Activated T-cell treated with anti-CD3 and anti-CD28 coated beads, Interleukin-2, amount 50 U/mL, for 4 hours (primary cell): ENCODE results near the gene MAD1L1. TPM values are rescaled to one million over a fixed set of nuclear protein-coding genes. Genes with fewer than 3 reads are reported as not detected.
A peak's percentile ranks its signal among the peaks of the same experiment; 100 is the strongest.

Experiments used
- ATAC-seq, 2 donors: fragments of 200-7000 bp; cut with Tn5 transposase; one replicate each; pipeline ENCODE4 v1.10.0; 2021
- DNase-seq: peaks from one replicate; pipeline ENCODE4 v3.0.0-alpha.2; 2020
- H3K27me3 Mint-ChIP-seq: one replicate; pipeline ENCODE4 v1.8.0; 2021; ENCODE audit warnings: low read depth, mixed read lengths
- H3K36me3 Mint-ChIP-seq: one replicate; pipeline ENCODE4 v1.8.0; 2022; ENCODE audit warnings: mixed read lengths; ENCODE audit not compliant: insufficient read depth
- H3K4me1 Mint-ChIP-seq: one replicate; pipeline ENCODE4 v1.8.0; 2021; ENCODE audit warnings: low read depth, mixed read lengths
- H3K4me3 Mint-ChIP-seq: one replicate; pipeline ENCODE4 v1.8.0; 2021; ENCODE audit warnings: mild to moderate bottlenecking, moderate library complexity, mixed read lengths
- H3K9me3 Mint-ChIP-seq: one replicate; pipeline ENCODE4 v1.8.0; 2021; ENCODE audit warnings: mixed read lengths
- total RNA-seq, 3 donors: library from RNA; stranded (reverse); gene quantifications; one replicate each; pipeline ENCODE4 v1.2.1, GENCODE V29; 2021

Gene MAD1L1
- total RNA-seq, 3 donors from 2014 or later, result 55.8 to 59.4 (median 57.9) TPM

GRCh38 chr7:2253525-2254244 lies 20.9 kb upstream of the MAD1L1 start:
- Mint-ChIP-seq H3K9me3 (no peaks in the 10 kb centered on the region), H3K4me1 (peaks cover 15% of the 10 kb centered on the region), H3K36me3 (peaks cover 6% of the 10 kb centered on the region), H3K27me3 (no peaks in the 10 kb centered on the region), H3K4me3 (no peak overlapping the region)
- DNase-seq, result no peak
- ATAC-seq, result no peak

DNA sequence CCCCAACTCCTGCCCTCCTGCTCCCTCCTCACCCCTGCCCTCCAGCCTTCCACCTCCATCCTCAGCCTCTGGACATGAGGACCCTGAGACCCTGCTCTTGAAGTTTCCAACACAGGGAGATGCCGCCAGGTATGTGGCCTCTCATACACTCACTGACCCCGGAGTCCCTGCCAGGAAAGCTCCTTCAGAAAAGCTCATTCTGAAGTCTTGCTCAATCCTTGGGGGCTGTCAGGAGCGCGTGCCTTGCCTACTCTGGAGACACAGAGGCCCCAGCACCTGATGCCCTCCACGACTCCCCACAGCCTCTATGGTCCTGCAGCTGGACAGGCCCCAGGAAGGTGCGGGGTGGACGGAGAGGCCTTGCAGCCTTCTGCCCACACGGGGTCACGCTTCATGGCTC lies 20.3 kb upstream of the MAD1L1 start:
- no peaks in the 10 kb centered on the region for H3K9me3 Mint-ChIP-seq
- no peak for ATAC-seq

GRCh38 chr7:2251841-2252771 lies 19.4 kb upstream of the MAD1L1 start:
- no peak overlapping the region for H3K4me3 Mint-ChIP-seq
- H3K36me3 Mint-ChIP-seq, result peaks cover 3% of the 10 kb centered on the region
- no peaks in the 10 kb centered on the region for H3K9me3 Mint-ChIP-seq
- DNase-seq (no peak), ATAC-seq (no peak)
- H3K4me1 Mint-ChIP-seq, result peaks cover 22% of the 10 kb centered on the region
- H3K27me3 Mint-ChIP-seq, result no peaks in the 10 kb centered on the region

More for the DNA sequence above, 20.3 kb upstream of the MAD1L1 start:
- Mint-ChIP-seq H3K27me3 (no peaks in the 10 kb centered on the region), H3K36me3 (peaks cover 6% of the 10 kb centered on the region), H3K4me1 (peaks cover 20% of the 10 kb centered on the region), H3K4me3 (no peak overlapping the region)
- DNase-seq, result no peak

DNA sequence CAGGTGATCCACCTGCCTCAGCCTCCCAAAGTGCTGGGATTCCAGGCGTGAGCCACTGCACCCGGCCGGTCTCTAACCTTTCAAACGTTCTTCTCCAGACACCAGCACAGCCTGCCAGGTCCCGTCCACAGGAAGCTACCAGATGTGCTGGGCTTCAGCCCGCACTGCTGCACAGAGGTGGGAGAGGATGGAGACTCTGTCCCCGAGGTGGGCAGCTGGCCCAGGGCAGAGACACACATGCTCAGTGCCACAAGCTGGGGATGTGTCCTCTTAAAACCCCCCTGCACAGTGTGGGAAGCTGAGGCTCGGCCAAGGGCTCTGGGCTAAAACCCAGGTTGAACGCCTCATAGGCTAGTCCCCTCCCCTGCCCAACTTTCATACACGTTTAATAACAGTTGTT lies 18.6 kb upstream of the MAD1L1 start:
- no peak for DNase-seq
- no peaks in the 10 kb centered on the region for H3K27me3 Mint-ChIP-seq

GRCh38 chr7:2249744-2250323 lies 17.1 kb upstream of the MAD1L1 start:
- Mint-ChIP-seq H3K4me3 (no peak overlapping the region), H3K27me3 (no peaks in the 10 kb centered on the region), H3K4me1 (peaks cover 24% of the 10 kb centered on the region), H3K36me3 (peaks cover 3% of the 10 kb centered on the region), H3K9me3 (no peaks in the 10 kb centered on the region)
- DNase-seq (no peak), ATAC-seq (no peak)

More for the DNA sequence above, 18.6 kb upstream of the MAD1L1 start:
- H3K4me3 Mint-ChIP-seq, result no peak overlapping the region
- no peak for ATAC-seq
- H3K4me1 Mint-ChIP-seq, result peaks cover 22% of the 10 kb centered on the region
- peaks cover 3% of the 10 kb centered on the region for H3K36me3 Mint-ChIP-seq
- no peaks in the 10 kb centered on the region for H3K9me3 Mint-ChIP-seq

DNA sequence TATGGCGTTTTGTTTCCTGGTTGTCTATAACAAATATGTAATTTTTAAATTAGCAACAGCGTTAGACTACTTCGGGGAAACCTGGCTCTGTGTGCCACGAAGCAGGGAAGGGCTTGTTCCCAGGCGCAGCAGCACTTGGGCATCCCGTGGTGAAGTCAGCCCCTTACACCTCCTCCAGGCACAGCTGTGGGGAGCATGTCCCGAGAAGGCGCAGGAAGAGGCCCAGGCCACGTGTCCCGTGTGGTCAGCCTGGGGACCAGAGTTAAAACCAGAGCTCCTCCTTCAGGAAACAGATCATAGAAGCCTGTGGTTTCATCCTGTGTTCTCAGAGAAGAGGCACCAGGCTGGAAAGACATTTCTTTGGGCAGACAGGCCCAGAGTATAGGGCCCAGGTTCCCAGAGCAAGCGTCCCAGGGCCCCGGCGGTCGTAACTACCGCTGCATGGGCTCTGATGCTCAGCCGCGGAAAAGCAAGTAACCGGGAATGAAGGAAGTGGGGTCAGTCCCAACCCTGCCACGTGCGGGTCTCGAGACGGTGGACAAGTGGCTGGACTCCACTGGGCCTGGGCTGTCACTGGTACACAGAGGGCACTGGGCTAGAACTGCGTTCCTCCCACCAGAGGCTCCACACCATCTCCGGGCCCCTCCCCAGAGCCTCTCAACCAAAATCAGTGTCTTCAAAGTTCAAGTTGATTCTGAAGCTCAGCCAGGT lies 16.4 kb upstream of the MAD1L1 start:
- H3K4me3 Mint-ChIP-seq, result no peak overlapping the region
- H3K4me1 Mint-ChIP-seq, result peaks cover 24% of the 10 kb centered on the region

GRCh38 chr7:2247141-2247995 lies 14.6 kb upstream of the MAD1L1 start:
- no peak overlapping the region for H3K4me3 Mint-ChIP-seq
- peak in 1 of 2 donors; percentile 29 for ATAC-seq
- peaks cover 3% of the 10 kb centered on the region for H3K36me3 Mint-ChIP-seq

More for the DNA sequence above, 16.4 kb upstream of the MAD1L1 start:
- no peaks in the 10 kb centered on the region for H3K27me3 Mint-ChIP-seq
- H3K36me3 Mint-ChIP-seq, result peaks cover 3% of the 10 kb centered on the region
- DNase-seq (no peak), ATAC-seq (no peak)
- H3K9me3 Mint-ChIP-seq, result no peaks in the 10 kb centered on the region

DNA sequence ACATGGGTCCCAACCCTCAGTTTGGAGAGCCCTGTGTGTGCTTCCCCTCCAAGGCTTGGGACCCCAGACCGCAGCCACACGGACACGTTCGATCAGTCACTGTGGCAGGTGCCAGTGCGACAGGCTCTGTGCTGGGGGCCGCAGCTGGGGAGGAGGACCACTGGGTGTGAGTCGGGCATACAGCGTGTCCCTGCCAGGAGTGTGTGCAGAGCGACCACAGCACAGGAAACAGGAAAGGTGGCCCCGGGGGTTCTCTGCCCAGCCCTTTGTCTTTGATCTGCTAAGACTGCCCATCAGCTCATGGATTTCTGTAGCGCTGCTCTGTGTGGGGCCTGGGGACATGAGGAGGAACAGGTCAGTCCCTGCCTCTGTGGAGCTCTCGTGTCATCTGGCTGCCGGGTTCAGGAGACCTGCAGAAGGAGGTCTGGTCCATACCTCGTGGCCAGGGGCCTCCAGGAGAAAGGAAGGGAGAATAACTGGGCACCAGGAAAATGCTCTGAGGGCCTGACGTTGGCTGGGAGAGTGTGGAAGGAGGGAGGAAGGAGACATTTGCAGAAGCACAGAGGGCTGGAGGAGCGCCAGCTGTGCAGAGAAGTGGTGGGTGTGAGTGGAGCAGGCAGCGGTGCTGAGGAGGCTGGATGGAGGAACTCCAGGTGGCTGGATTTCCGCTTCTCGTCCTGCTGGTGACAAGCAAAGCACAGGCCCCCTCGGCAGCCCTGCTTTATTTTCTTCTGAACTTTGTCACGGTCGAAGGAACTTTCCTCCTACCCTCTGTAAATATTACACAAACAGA lies 13.3 kb upstream of the MAD1L1 start:
- Mint-ChIP-seq H3K4me3 (no peak overlapping the region), H3K27me3 (no peaks in the 10 kb centered on the region), H3K9me3 (no peaks in the 10 kb centered on the region), H3K36me3 (peaks cover 3% of the 10 kb centered on the region), H3K4me1 (peaks cover 25% of the 10 kb centered on the region)
- ATAC-seq, result no peak
- DNase-seq, result no peak

More at GRCh38 chr7:2247141-2247995, 14.6 kb upstream of the MAD1L1 start:
- H3K9me3 Mint-ChIP-seq, result no peaks in the 10 kb centered on the region
- peaks cover 25% of the 10 kb centered on the region for H3K4me1 Mint-ChIP-seq
- DNase-seq, result peak; percentile 17
- H3K27me3 Mint-ChIP-seq, result no peaks in the 10 kb centered on the region

GRCh38 chr7:2244404-2244995 lies 11.8 kb upstream of the MAD1L1 start:
- Mint-ChIP-seq H3K4me1 (peaks cover 28% of the 10 kb centered on the region), H3K4me3 (no peak overlapping the region), H3K27me3 (no peaks in the 10 kb centered on the region), H3K36me3 (no peaks in the 10 kb centered on the region), H3K9me3 (no peaks in the 10 kb centered on the region)
- ATAC-seq, result no peak
- no peak for DNase-seq

DNA sequence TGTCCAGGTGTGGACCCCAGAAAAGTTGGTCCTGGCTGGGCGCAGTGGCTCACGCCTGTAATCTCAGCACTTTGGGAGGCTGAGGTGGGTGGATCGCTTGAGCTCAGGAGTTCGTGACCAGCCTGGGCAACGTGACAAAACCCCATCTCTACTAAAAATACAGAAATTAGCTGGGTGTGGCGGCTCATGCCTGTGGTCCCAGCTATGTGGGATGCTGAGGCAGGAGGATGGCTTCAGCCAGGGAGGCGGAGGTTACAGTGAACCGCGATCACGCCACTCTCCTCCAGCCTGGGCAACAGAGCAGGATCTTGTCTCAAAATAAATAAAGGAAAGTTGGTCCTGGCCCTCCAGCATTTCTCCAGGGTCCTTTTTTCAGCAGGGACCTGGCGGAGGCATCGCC lies 10.7 kb upstream of the MAD1L1 start:
- Mint-ChIP-seq H3K4me3 (peak overlapping the region; percentile 95), H3K27me3 (no peaks in the 10 kb centered on the region), H3K36me3 (peaks cover 2% of the 10 kb centered on the region), H3K4me1 (peaks cover 17% of the 10 kb centered on the region), H3K9me3 (no peaks in the 10 kb centered on the region)
- ATAC-seq (no peak), DNase-seq (no peak)

DNA sequence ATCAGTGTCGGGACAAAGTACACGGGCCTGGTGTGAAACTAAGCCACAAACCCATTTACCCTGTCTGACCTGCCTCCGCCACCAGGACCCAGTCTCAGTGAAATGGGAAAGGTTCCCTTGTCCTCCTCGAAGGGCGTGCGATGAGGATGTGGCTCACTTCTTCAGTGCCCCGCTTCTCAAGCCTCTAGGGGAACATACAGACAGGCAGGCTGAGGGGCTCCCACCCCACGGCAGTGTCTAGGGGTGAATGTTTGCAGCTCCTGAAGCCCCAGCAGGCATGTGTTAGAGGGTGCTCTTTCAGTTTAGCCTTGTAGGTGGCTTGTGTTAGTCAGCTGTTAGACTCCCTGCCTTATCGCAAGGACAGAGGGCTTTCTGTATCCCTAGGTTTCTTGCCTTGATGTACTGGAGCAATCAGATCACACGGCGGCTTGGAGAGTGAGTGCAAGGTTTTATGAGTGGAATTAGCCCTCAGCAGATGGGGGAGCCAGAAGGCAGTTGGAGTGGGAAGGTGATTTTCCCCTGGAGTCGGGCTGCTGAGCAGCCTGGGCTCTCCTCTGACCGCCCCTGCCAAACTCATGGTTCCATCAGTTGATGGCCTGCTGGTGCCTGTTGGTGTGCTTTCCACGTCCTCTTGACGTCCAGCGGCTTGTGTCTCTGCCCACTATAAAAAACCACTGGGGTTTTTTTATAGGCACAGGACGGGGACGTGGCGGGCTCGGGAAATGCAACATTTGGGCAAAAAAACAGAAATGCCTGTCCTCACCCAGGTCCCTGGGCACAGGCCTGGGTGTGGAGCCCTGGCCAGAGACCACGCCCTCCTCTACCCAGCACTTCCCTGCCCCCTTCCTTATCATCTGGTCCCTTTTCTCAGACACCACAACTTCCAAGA lies 10.0 kb upstream of the MAD1L1 start:
- DNase-seq (no peak), ATAC-seq (peak; percentile 46 to 54)
- Mint-ChIP-seq H3K36me3 (peaks cover 7% of the 10 kb centered on the region), H3K4me3 (peak overlapping the region; percentile 95), H3K27me3 (no peaks in the 10 kb centered on the region), H3K4me1 (peaks cover 12% of the 10 kb centered on the region), H3K9me3 (no peaks in the 10 kb centered on the region)
